B cell (primary cell): ENCODE data around the gene ERLEC1.

Source experiments
- EZH2 ChIP-seq: IDR thresholded peaks from 2 replicates; pipeline ENCODE4 v1.6.1; 2012; ENCODE audit warnings: borderline replicate concordance, low read depth, mild to moderate bottlenecking, moderate library complexity, low read length; ENCODE audit not compliant: insufficient read depth, poor library complexity, severe bottlenecking
- TF ChIP-seq, protein P1 (sequence below): fragments of 200-600 bp; IDR thresholded peaks from one replicate; pipeline ENCODE4 v1.8.0; 2022; ENCODE audit warnings: antibody characterized with exemption, mild to moderate bottlenecking

DNA sequence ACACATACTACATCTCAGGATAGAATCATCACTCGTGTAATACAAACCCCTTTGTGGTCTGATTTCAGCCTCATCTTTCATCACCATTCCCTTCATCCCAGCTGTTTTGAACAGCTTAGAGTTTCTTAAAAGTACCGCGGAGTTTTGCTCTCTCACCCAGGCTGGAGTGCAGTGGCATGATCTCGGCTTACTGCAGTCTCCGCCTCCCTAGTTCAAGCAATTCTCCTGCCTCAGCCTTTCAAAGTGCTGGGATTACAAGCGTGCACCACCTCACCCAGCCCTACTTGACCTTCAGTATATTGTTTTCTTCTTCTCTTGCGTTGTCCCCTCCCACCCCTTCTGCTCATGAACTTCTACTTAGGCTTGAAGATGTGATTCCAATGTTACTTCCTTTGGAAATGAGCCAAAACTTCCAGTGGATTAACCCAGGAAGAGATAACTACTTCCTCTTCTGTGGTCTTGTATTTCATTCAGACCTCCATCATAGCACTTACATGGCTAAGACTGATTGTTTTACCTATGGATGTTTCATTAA lies 15.8 kb downstream of the ERLEC1 start:
- no peak for TF ChIP-seq EZH2
- TF ChIP-seq, protein P1, sequence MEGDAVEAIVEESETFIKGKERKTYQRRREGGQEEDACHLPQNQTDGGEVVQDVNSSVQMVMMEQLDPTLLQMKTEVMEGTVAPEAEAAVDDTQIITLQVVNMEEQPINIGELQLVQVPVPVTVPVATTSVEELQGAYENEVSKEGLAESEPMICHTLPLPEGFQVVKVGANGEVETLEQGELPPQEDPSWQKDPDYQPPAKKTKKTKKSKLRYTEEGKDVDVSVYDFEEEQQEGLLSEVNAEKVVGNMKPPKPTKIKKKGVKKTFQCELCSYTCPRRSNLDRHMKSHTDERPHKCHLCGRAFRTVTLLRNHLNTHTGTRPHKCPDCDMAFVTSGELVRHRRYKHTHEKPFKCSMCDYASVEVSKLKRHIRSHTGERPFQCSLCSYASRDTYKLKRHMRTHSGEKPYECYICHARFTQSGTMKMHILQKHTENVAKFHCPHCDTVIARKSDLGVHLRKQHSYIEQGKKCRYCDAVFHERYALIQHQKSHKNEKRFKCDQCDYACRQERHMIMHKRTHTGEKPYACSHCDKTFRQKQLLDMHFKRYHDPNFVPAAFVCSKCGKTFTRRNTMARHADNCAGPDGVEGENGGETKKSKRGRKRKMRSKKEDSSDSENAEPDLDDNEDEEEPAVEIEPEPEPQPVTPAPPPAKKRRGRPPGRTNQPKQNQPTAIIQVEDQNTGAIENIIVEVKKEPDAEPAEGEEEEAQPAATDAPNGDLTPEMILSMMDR: no peak
